Left colon (tissue), 2 donors: ENCODE results near the gene SETBP1. TPM values are rescaled to one million over a fixed set of nuclear protein-coding genes. Genes with fewer than 3 reads are reported as not detected.

Experiments used
- ATAC-seq: fragments of 200-7000 bp; cut with Tn5 transposase; one replicate; pipeline ENCODE4 v1.9.1; 2020; ENCODE audit warnings: mild to moderate bottlenecking, moderate library complexity
- DNase-seq, 2 donors: peaks; one replicate each; pipeline ENCODE4 v3.0.0-alpha.2; 2020
- intact Hi-C, 2 donors: fragments of 100-400 bp; cut with DNase I in 1 of 2; cut with micrococcal nuclease in 1 of 2; formaldehyde crosslinking; loops; one replicate each; pipeline versions ENCODE4 v1.11.2 to v1.14.0; 2022; cut with DNase I, micrococcal nuclease
- total RNA-seq, 2 donors: library from RNA; stranded (reverse); fragmentation: NEBNext Ultra II Directional; extraction: Animal tissue kit (Norgen Biotek cat#: 25700); gene quantifications; one replicate each; pipeline ENCODE4 v1.2.1, GENCODE V29; 2021
- donor health status: DM: no; HTN: no; CAD: no.
- donor health status: DM: yes; HTN: yes; CAD: no.

Gene SETBP1
- total RNA-seq, 2 donors from 2014 or later: 10.2 to 21.2 TPM

- ATAC-seq: no peak
- no peak for DNase-seq
- intact Hi-C loops: loop anchor here in 1 of 2 donors (5.0 kb wide), 2 partner anchors 219 to 534 kb away; no protein-coding TSS in a partner anchor
Measured at GRCh38 chr18:44677933-44678332, 2.8 kb upstream of the SETBP1 start.

- DNase-seq (no peak), ATAC-seq (no peak)
- intact Hi-C loops: loop anchor here in 1 of 2 donors (5.0 kb wide), 2 partner anchors 219 to 534 kb away; no protein-coding TSS in a partner anchor
Measured at GRCh38 chr18:44678725-44679055, 2.0 kb upstream of the SETBP1 start.

GRCh38 chr18:44679056-44679913 is 1.4 kb upstream of the SETBP1 start:
- intact Hi-C loops: loop anchor here in 1 of 2 donors (5.0 kb wide), 2 partner anchors 218 to 533 kb away; no protein-coding TSS in a partner anchor
- ATAC-seq (peak; percentile 96), DNase-seq (peak; percentile 89)

- ATAC-seq: no peak
- intact Hi-C loops: loop anchor here in 1 of 2 donors (5.0 to 10.0 kb wide), 4 partner anchors 105 to 532 kb away; no protein-coding TSS in a partner anchor
- DNase-seq: peak; percentile 59 to 73
Measured at GRCh38 chr18:44679914-44680272, 795 bp upstream of the SETBP1 start.

- intact Hi-C loops: loop anchor here in 1 of 2 donors (10.0 kb wide), 2 partner anchors 103 to 333 kb away; no protein-coding TSS in a partner anchor
- ATAC-seq (no peak), DNase-seq (no peak)
Measured at GRCh38 chr18:44681076-44681970, 635 bp downstream of the SETBP1 start.

- DNase-seq: peak; percentile 41 to 57
- ATAC-seq: no peak
- intact Hi-C loops: loop anchor here in 1 of 2 donors (10.0 kb wide), 2 partner anchors 102 to 332 kb away; no protein-coding TSS in a partner anchor
Measured at GRCh38 chr18:44682201-44682870, 1.6 kb downstream of the SETBP1 start.

GRCh38 chr18:44682871-44683221 is 2.2 kb downstream of the SETBP1 start:
- intact Hi-C loops: loop anchor here in 1 of 2 donors (10.0 kb wide), 2 partner anchors 102 to 332 kb away; no protein-coding TSS in a partner anchor
- ATAC-seq (no peak), DNase-seq (no peak)

- no peak for DNase-seq
- ATAC-seq: no peak
- intact Hi-C loops: loop anchor here in 1 of 2 donors (10.0 kb wide), 2 partner anchors 101 to 331 kb away; no protein-coding TSS in a partner anchor
Measured at GRCh38 chr18:44683556-44683955, 2.9 kb downstream of the SETBP1 start.

GRCh38 chr18:44685296-44685695 is 4.6 kb downstream of the SETBP1 start:
- intact Hi-C loops: loop anchor here in 1 of 2 donors (10.0 kb wide), 2 partner anchors 100 to 330 kb away; no protein-coding TSS in a partner anchor
- ATAC-seq: no peak
- no peak for DNase-seq

GRCh38 chr18:44686156-44686555 is 5.5 kb downstream of the SETBP1 start:
- intact Hi-C loops: loop anchor here in 1 of 2 donors (10.0 kb wide), 2 partner anchors 99 to 329 kb away; no protein-coding TSS in a partner anchor
- DNase-seq (no peak), ATAC-seq (no peak)

- no peak for DNase-seq
- intact Hi-C loops: loop anchor here in 1 of 2 donors (10.0 kb wide), 2 partner anchors 97 to 327 kb away; no protein-coding TSS in a partner anchor
- no peak for ATAC-seq
Measured at GRCh38 chr18:44687421-44687820, 6.7 kb downstream of the SETBP1 start.

GRCh38 chr18:44689736-44690135 is 9.0 kb downstream of the SETBP1 start:
- DNase-seq: no peak
- ATAC-seq: no peak
- intact Hi-C loops: loop anchor here in 1 of 2 donors (10.0 kb wide), 2 partner anchors 95 to 325 kb away; no protein-coding TSS in a partner anchor

GRCh38 chr18:44691148-44691925 is 10.6 kb downstream of the SETBP1 start:
- DNase-seq (peak; percentile 45 to 47), ATAC-seq (peak; percentile 94)
- intact Hi-C loops: no loop called here

- intact Hi-C loops: no loop called here
Measured at GRCh38 chr18:44693030-44693784, 12.5 kb downstream of the SETBP1 start.

GRCh38 chr18:44695503-44695902 is 14.8 kb downstream of the SETBP1 start:
- ATAC-seq: no peak
- intact Hi-C loops: no loop called here
- no peak for DNase-seq

More at GRCh38 chr18:44693030-44693784, 12.5 kb downstream of the SETBP1 start:
- ATAC-seq (no peak), DNase-seq (no peak)

GRCh38 chr18:44696892-44697291 is 16.2 kb downstream of the SETBP1 start:
- DNase-seq (no peak), ATAC-seq (peak; percentile 52)
- intact Hi-C loops: no loop called here

GRCh38 chr18:44697315-44697714 is 16.6 kb downstream of the SETBP1 start:
- ATAC-seq: no peak
- intact Hi-C loops: no loop called here
- no peak for DNase-seq
